Loucy (cell line): Measurements from ENCODE around the gene BARX1.

Source experiments
- H2AFZ ChIP-seq: fragments of 200-600 bp; sonication (generic); 2 replicates; pipeline ENCODE4 v1.6.0; 2016; ENCODE audit warnings: antibody characterized with exemption, mild to moderate bottlenecking, low read length, moderate library complexity
- H3F3A ChIP-seq: fragments of 200-600 bp; 2 replicates; pipeline ENCODE4 v1.6.0; 2016; ENCODE audit warnings: antibody characterized with exemption, low read depth, mild to moderate bottlenecking
- H3K27me3 ChIP-seq: fragments of 200-600 bp; sonication (generic); 2 replicates; pipeline ENCODE4 v1.6.1; 2014; ENCODE audit warnings: low read length, mild to moderate bottlenecking; ENCODE audit not compliant: insufficient read depth, poor library complexity, severe bottlenecking
- H3K36me3 ChIP-seq: fragments of 200-600 bp; sonication (generic); 2 replicates; pipeline ENCODE4 v1.6.1; 2016; ENCODE audit warnings: low read length; ENCODE audit not compliant: insufficient read depth
- H3K4me1 ChIP-seq: fragments of 200-600 bp; sonication (generic); 2 replicates; pipeline ENCODE4 v1.5.1; 2014; ENCODE audit warnings: low read length, mild to moderate bottlenecking; ENCODE audit not compliant: insufficient read depth, poor library complexity, severe bottlenecking
- H3K4me2 ChIP-seq: fragments of 200-600 bp; sonication (generic); 2 replicates; pipeline ENCODE4 v1.6.0; 2014; ENCODE audit warnings: antibody characterized with exemption, low read length, low read depth, mild to moderate bottlenecking; ENCODE audit not compliant: poor library complexity, severe bottlenecking
- H3K4me3 ChIP-seq: fragments of 200-600 bp; sonication (generic); 2 replicates; pipeline ENCODE4 v1.5.1; 2014; ENCODE audit warnings: low read length, mild to moderate bottlenecking, mixed read lengths; ENCODE audit not compliant: poor library complexity, severe bottlenecking
- H3K79me2 ChIP-seq: fragments of 200-600 bp; sonication (generic); 2 replicates; pipeline ENCODE4 v1.6.1; 2014; ENCODE audit warnings: low read length; ENCODE audit not compliant: insufficient read depth
- H3K9ac ChIP-seq: fragments of 200-600 bp; sonication (generic); 2 replicates; pipeline ENCODE4 v1.6.0; 2014; ENCODE audit warnings: mild to moderate bottlenecking, low read depth, low read length, moderate library complexity; ENCODE audit not compliant: poor library complexity, severe bottlenecking
- H3K9me2 ChIP-seq: fragments of 200-600 bp; sonication (generic); replicated peaks from 2 replicates; pipeline ENCODE4 v1.6.1; 2016; ENCODE audit warnings: low read depth, low read length, mixed read lengths
- H3K9me3 ChIP-seq: fragments of 200-600 bp; sonication (generic); 2 replicates; pipeline ENCODE4 v1.6.1; 2014; ENCODE audit warnings: mild to moderate bottlenecking, antibody characterized with exemption, low read length, low read depth; ENCODE audit not compliant: insufficient read depth
- H4K20me1 ChIP-seq: fragments of 200-600 bp; sonication (generic); 2 replicates; pipeline ENCODE4 v1.6.0; 2014; ENCODE audit warnings: antibody characterized with exemption, low read length, mild to moderate bottlenecking; ENCODE audit not compliant: insufficient read depth, poor library complexity, severe bottlenecking
- EZH2phosphoT487 ChIP-seq: fragments of 200-600 bp; IDR thresholded peaks from 2 replicates; pipeline ENCODE4 v1.6.1; 2018; ENCODE audit warnings: antibody characterized with exemption, mild to moderate bottlenecking, moderate library complexity, borderline replicate concordance
- TF ChIP-seq, protein P1 (sequence below): fragments of 200-600 bp; sonication (generic); conservative IDR thresholded peaks from 2 replicates; pipeline ENCODE4 v1.5.1; 2014; ENCODE audit warnings: mild to moderate bottlenecking, antibody characterized with exemption, low read length

Gene BARX1

DNA sequence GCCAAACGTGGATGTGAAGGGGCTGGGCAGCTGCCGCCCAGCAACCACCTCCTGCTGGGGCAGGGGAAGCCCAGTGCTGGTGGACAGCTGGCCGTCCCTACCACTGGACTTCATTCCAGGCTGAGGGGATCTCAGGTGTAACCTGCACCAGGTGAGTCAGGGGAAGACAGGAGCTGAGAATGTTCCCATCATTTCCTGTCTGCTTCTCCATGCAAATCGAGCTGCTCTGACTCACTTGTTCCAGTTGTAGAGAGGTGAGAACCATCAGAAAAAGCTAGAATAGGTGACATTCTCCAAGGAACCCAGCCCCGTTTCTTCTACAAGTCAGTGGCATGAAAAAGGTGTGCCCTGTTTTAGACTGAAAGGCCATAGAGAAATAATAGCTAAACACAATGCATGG lies 21.8 kb upstream of the BARX1 start:
- H3K4me2 ChIP-seq: no peak overlapping the region
- H3K4me1 ChIP-seq: no peaks in the 10 kb centered on the region
- no peaks in the 10 kb centered on the region for H3K27me3 ChIP-seq
- no peaks in the 10 kb centered on the region for H4K20me1 ChIP-seq
- no peaks in the 10 kb centered on the region for H3K36me3 ChIP-seq
- H2AFZ ChIP-seq: no peak overlapping the region
- no peaks in the 10 kb centered on the region for H3K79me2 ChIP-seq
- H3K9me2 ChIP-seq: no peaks in the 10 kb centered on the region
- H3K9ac ChIP-seq: no peak overlapping the region
- H3K4me3 ChIP-seq: no peak overlapping the region
- TF ChIP-seq EZH2phosphoT487: no peak
- TF ChIP-seq, protein P1, sequence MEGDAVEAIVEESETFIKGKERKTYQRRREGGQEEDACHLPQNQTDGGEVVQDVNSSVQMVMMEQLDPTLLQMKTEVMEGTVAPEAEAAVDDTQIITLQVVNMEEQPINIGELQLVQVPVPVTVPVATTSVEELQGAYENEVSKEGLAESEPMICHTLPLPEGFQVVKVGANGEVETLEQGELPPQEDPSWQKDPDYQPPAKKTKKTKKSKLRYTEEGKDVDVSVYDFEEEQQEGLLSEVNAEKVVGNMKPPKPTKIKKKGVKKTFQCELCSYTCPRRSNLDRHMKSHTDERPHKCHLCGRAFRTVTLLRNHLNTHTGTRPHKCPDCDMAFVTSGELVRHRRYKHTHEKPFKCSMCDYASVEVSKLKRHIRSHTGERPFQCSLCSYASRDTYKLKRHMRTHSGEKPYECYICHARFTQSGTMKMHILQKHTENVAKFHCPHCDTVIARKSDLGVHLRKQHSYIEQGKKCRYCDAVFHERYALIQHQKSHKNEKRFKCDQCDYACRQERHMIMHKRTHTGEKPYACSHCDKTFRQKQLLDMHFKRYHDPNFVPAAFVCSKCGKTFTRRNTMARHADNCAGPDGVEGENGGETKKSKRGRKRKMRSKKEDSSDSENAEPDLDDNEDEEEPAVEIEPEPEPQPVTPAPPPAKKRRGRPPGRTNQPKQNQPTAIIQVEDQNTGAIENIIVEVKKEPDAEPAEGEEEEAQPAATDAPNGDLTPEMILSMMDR: no peak
- no peaks in the 10 kb centered on the region for H3F3A ChIP-seq
- no peaks in the 10 kb centered on the region for H3K9me3 ChIP-seq

- no peaks in the 10 kb centered on the region for H3K79me2 ChIP-seq
- H3K4me2 ChIP-seq: no peak overlapping the region
- no peaks in the 10 kb centered on the region for H3F3A ChIP-seq
- H3K9me2 ChIP-seq: no peaks in the 10 kb centered on the region
- H4K20me1 ChIP-seq: no peaks in the 10 kb centered on the region
- no peak overlapping the region for H3K9ac ChIP-seq
- no peaks in the 10 kb centered on the region for H3K27me3 ChIP-seq
- no peaks in the 10 kb centered on the region for H3K9me3 ChIP-seq
- H3K36me3 ChIP-seq: no peaks in the 10 kb centered on the region
- TF ChIP-seq EZH2phosphoT487: no peak
- TF ChIP-seq, protein P1: no peak
- H3K4me1 ChIP-seq: no peaks in the 10 kb centered on the region
- H3K4me3 ChIP-seq: no peak overlapping the region
- H2AFZ ChIP-seq: no peak overlapping the region
Observed at GRCh38 chr9:93976081-93976480, 20.9 kb upstream of the BARX1 start.

- Histone ChIP-seq H3K4me2 (no peak overlapping the region), H3K27me3 (no peaks in the 10 kb centered on the region)
- TF ChIP-seq EZH2phosphoT487: no peak
- TF ChIP-seq, protein P1: no peak
Observed at GRCh38 chr9:93975262-93975661, 20.1 kb upstream of the BARX1 start.

More at GRCh38 chr9:93975262-93975661, 20.1 kb upstream of the BARX1 start:
- Histone ChIP-seq H3K9ac (no peak overlapping the region), H3K9me3 (no peaks in the 10 kb centered on the region), H3K36me3 (no peaks in the 10 kb centered on the region), H2AFZ (no peak overlapping the region), H3K4me3 (no peak overlapping the region), H3K4me1 (no peaks in the 10 kb centered on the region), H3K79me2 (no peaks in the 10 kb centered on the region), H4K20me1 (no peaks in the 10 kb centered on the region), H3K9me2 (no peaks in the 10 kb centered on the region), H3F3A (no peaks in the 10 kb centered on the region)
